ENCODE results near the gene IFRD1.
A peak's percentile ranks its signal among the peaks of the same experiment; 100 is the strongest.

Gene IFRD1

GRCh38 chr7:112497481-112497880, 47.2 kb downstream of the IFRD1 start:
- DNase-seq (ENCODE audit: insufficient read length, low spot score) (no peak), FAIRE-seq (no peak)
- no peak for TF ChIP-seq CTCF (IDR thresholded peaks at IDR 0.05; ENCODE audit: insufficient read depth, missing control alignments)

DNA sequence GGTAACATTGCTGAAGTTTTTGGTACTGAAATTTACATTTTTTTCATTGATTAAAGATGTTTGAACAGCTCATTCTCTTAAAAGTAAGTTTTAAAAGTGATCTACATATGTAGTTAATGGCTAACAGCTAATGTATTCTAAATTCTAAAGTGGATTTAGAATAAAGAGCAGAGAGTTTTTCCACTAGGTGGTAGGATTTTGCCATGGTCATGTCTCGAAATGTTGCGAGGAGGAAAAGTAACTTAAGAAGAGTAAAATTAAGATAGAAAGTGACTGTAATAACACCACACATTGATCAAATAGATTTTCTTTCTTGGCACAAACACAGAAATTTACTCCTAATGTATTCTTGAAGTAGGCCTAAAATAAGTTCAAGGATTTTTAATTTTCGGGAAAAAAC, 50.4 kb downstream of the IFRD1 start:
- no peak for FAIRE-seq
- TF ChIP-seq CTCF (IDR thresholded peaks at IDR 0.05; ENCODE audit: insufficient read depth, missing control alignments), result peak; percentile 18
- no peak for DNase-seq (ENCODE audit: insufficient read length, low spot score)

GRCh38 chr7:112501801-112502503, 51.7 kb downstream of the IFRD1 start:
- TF ChIP-seq CTCF (IDR thresholded peaks at IDR 0.05; ENCODE audit: insufficient read depth, missing control alignments), result no peak
- no peak for DNase-seq (ENCODE audit: insufficient read length, low spot score)
- FAIRE-seq, result no peak

- FAIRE-seq (no peak), DNase-seq (ENCODE audit: insufficient read length, low spot score) (no peak)
- TF ChIP-seq CTCF (IDR thresholded peaks at IDR 0.05; ENCODE audit: insufficient read depth, missing control alignments), result no peak
These were observed 52.4 kb downstream of the IFRD1 start for GRCh38 chr7:112502700-112503099.

DNA sequence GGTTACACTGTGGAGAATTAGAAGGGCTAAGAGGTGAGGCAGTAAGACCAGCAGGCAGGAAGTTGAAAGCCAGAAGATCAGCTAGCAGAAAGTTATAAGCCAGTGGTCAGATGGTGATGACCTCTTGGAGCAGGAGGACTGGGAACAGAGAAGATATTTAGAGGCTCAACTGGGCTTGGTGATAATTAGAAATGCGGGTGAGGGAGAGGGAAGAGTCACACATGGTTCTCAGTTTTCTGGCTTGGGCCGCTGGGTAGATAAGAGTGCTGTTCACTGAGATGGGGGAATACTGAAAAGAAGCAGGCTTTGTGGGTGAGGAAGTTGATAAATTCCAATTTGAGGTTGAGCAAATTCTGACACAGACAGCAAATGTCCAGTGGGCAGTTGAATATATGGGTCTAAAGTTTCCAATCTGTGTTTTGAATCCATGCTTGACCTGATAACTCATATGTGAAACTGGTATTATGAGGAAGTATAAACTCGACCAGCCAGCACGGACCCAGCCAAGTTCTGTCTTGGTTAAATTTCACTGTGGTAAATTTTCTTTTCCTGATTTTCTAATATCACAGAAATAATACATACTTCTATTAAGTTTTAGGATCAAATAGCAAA, 53.2 kb downstream of the IFRD1 start:
- FAIRE-seq, result no peak
- no peak for DNase-seq (ENCODE audit: insufficient read length, low spot score)
- no peak for TF ChIP-seq CTCF (IDR thresholded peaks at IDR 0.05; ENCODE audit: insufficient read depth, missing control alignments)

DNA sequence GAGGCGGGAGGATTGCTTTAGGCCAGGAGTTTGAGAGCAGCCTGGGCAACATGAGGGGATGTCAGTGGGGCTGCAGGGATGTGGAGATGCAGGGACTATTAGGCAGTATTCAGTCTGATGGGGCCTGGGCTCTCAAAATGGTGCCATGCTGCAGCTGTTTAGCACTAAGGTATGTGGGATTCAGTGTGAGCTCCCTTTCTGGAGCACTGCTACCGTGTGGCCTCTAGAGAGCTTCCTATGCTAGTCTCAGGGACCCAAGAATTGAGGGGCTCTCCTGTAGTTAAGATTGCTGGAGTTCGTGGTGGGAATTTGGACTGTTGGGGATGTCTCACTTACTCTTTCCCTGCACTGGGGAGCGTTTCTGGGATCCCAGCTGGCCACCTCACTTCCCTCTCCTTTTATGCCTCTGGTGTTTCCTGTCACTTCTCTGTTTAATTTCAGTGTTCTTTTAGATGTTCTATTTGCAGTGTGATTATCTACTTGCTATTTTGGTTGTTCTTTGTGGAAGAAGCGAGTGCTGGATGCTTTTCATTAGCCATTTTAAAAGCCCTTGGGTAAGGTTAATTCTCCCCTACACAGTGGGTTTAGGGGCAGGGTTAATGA, 53.9 kb downstream of the IFRD1 start:
- FAIRE-seq (no peak), DNase-seq (ENCODE audit: insufficient read length, low spot score) (no peak)
- TF ChIP-seq CTCF (IDR thresholded peaks at IDR 0.05; ENCODE audit: insufficient read depth, missing control alignments), result no peak

- FAIRE-seq, result no peak
These were observed 55.2 kb downstream of the IFRD1 start for GRCh38 chr7:112505495-112505894.

More at GRCh38 chr7:112505495-112505894, 55.2 kb downstream of the IFRD1 start:
- DNase-seq (ENCODE audit: insufficient read length, low spot score), result no peak
- TF ChIP-seq CTCF (IDR thresholded peaks at IDR 0.05; ENCODE audit: insufficient read depth, missing control alignments), result peak; percentile 30
